ENCODE results near the gene MFSD6L. TPM values are rescaled to one million over a fixed set of nuclear protein-coding genes. Genes with fewer than 3 reads are reported as not detected.

MFSD6L gene
- total RNA-seq, 1 experiment from 2014 or later: 2.1 TPM

DNA sequence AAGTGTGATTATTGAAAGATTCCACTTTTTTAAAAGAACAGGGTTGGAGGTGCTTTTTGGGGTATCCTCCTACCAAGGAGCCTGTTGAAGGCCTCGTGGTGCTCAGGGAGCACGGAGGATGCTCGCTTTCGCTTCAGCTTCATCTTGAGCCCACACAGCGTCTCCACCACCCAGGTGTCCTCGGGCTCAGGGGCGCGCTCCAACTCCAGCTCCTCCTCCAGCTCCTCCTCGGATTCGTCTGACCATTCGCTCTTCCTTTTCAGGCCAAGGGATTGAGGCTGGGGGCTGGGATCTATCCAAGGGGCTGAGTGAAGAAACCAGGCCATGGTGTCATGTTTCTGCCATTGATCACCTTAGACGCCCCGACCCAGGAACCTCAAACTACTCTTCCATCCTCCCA lies 42.0 kb downstream of the MFSD6L start:
- DNase-seq: no peak
- H3K79me2 ChIP-seq (ENCODE audit: insufficient read depth, low read length): no peaks in the 10 kb centered on the region
- H3K27ac Mint-ChIP-seq: no peak overlapping the region

More for the DNA sequence above, 42.0 kb downstream of the MFSD6L start:
- no peak overlapping the region for H3T11ph ChIP-seq (ENCODE audit: low read length)
- no peak overlapping the region for H4K8ac ChIP-seq (replicated peaks; ENCODE audit: insufficient read length, low read depth, low read length)
- no peak overlapping the region for H4K91ac ChIP-seq (ENCODE audit: insufficient read length, low read depth, low read length)
- no peak overlapping the region for H3K27ac ChIP-seq (ENCODE audit: insufficient read length, low read depth, low read length)
- H3K4me1 ChIP-seq (ENCODE audit: insufficient read depth, low read length): no peaks in the 10 kb centered on the region
- no peaks in the 10 kb centered on the region for H4K20me1 ChIP-seq (ENCODE audit: control insufficient read depth, insufficient read depth, insufficient read length)
- H3K27me3 ChIP-seq (ENCODE audit: insufficient read depth, low read length): no peaks in the 10 kb centered on the region
- H3K56ac ChIP-seq (ENCODE audit: insufficient read length, low read depth, low read length): no peak overlapping the region
- H2BK20ac ChIP-seq (ENCODE audit: low read depth, low read length, poor library complexity, severe bottlenecking): no peak overlapping the region
- no peak overlapping the region for H2BK120ac ChIP-seq (ENCODE audit: low read depth, low read length, poor library complexity, severe bottlenecking)
- no peak overlapping the region for H2BK12ac ChIP-seq (ENCODE audit: insufficient read length, low read depth, low read length)
- Mint-ChIP-seq H3K4me1 (peaks cover 10 to 12% of the 10 kb centered on the region in 2 experiments), H3K36me3 (ENCODE audit: insufficient read depth in 1 of 3, low read depth in 3 of 3) (no peaks in the 10 kb centered on the region), H3K27me3 (ENCODE audit: low read depth) (peaks cover 29% of the 10 kb centered on the region), H3K4me3 (no peak overlapping the region), H3K9me3 (peaks cover 3% of the 10 kb centered on the region in 2 experiments; a peak in 2 of 5 replicates)
- H4K5ac ChIP-seq (ENCODE audit: insufficient read length, low read depth, low read length): no peak overlapping the region
- no peaks in the 10 kb centered on the region for H3K9me3 ChIP-seq (ENCODE audit: control insufficient read depth, low read depth, low read length)
- H3K14ac ChIP-seq (ENCODE audit: insufficient read depth, low read length): no peak overlapping the region
- no peak overlapping the region for H3K4me2 ChIP-seq (ENCODE audit: insufficient read depth, insufficient read length, low read length)
- H3K4ac ChIP-seq (ENCODE audit: low read depth, low read length): no peak overlapping the region
- H3K23me2 ChIP-seq (ENCODE audit: insufficient read length, low read depth, low read length, poor library complexity, severe bottlenecking): no peaks in the 10 kb centered on the region
- WGBS (ENCODE audit: extremely low coverage, insufficient read length, low lambda C conversion rate): no CpG with 5 or more reads among the region's 13 CpGs
- no peak overlapping the region for H3K9ac ChIP-seq (ENCODE audit: extremely low read depth, insufficient read length, low read length)
- H2BK15ac ChIP-seq (ENCODE audit: low read depth, low read length): no peak overlapping the region
- no peaks in the 10 kb centered on the region for H3K79me1 ChIP-seq (ENCODE audit: insufficient read depth, low read depth, low read length, poor library complexity, severe bottlenecking)
- H2BK5ac ChIP-seq (ENCODE audit: insufficient read length, low read length): no peak overlapping the region
- no peak overlapping the region for H3K18ac ChIP-seq (ENCODE audit: insufficient read length, low read depth, low read length)
- no peak overlapping the region for H3K23ac ChIP-seq (ENCODE audit: insufficient read length, low read depth, low read length)
- no peak overlapping the region for H2AK5ac ChIP-seq (ENCODE audit: insufficient read length, low read length)
- TF ChIP-seq CTCF (conservative IDR thresholded peaks at IDR 0.05): no peak
- no peak overlapping the region for H2AFZ ChIP-seq (ENCODE audit: low read length)
